Measurements from ENCODE around the gene CDK6.

The CDK6 gene

DNA sequence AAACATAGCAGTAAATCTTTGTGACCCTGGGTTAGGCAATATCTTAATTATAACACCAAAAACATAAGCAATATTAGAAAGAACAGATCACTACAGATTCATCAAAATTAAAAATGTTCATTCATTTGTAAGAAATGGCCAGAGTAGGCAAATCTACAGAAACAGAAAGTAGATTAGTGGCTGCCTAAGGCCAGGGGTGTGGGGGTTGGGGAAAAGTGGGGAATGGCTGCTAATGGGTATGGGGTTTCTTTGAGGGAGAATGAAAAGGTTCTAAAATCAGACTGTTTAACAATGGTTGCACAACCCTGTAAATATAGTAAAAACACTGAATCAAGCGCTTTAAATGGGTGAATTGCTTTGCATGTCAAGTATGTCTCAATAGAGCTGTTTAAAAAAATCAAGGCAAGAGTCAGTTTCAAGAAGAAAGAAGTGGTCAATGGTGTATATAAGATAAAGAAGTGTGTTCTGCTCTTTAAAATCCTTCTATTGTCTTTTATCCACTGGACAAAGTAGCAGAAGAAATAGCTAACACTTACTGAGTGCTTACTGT lies 42.6 kb downstream of the CDK6 start:
- DNase-seq (ENCODE audit: low read depth): no peak

DNA sequence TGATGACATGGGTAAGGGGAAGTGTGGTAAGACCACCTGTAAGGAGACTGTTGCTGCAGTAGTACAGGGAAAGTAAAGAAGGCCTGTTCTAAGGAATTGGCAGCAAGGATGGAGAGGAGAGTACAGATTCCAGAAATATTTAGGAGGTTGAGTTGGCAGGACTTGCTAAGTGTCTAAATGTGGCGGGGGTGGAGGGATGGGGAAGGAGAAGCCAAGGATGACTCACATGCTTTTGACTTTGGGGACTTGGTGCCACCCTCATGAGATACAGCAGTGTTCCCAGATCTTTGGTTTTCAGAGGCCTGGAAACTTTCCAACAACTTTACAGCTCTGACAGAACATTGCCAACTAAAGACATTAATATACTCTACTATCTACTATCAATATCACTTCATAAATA lies 45.4 kb downstream of the CDK6 start:
- no peak for DNase-seq (ENCODE audit: low read depth)

DNA sequence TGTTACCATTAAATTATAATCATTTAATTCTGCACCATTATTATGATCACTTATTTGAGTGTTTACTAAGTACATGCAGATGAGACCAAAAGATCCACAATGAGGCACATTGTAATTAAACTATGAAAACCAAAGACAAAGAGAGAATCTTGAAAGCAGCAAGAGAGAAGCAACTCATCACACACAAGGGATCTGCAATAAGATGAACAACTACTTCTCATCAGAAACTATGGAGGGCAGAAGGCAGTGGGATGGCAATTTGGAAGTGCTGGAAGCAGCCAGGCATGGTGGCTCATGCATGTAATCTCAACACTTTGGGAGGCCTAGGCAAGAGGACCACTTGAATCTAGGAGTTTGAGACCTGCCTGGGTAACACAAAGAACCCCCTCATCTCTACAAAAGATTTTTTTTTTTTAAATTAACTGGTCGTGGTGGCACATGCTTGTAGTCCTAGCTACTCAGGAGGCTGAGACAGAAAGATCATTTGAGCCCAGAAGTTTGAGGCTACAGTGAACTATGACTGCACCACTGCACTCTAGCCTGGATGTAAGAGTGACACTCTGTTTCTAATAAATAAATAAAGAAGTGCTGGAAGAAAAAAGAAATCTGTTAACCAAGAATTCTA lies 47.7 kb downstream of the CDK6 start:
- no peak for DNase-seq (ENCODE audit: low read depth)

DNA sequence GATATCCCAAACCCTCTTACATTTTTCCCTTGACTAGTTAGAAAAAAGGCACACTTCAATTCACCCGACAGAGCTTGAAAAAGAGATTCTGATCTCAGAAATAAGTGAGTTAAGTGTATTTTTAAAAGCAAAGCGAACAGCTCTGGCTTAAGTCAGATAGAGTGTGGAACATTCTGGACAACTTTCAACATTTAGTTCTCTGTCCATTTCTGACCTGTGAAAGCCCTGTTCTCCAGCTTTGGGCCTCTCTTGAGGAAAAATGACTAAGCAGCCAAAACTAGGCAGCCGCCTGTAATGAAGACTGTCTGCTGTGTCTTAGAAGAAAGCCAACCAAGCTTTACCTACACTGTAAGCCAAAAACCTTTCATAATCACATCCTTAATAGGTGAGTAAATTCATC lies 50.5 kb downstream of the CDK6 start:
- no peak for DNase-seq (ENCODE audit: low read depth)

DNA sequence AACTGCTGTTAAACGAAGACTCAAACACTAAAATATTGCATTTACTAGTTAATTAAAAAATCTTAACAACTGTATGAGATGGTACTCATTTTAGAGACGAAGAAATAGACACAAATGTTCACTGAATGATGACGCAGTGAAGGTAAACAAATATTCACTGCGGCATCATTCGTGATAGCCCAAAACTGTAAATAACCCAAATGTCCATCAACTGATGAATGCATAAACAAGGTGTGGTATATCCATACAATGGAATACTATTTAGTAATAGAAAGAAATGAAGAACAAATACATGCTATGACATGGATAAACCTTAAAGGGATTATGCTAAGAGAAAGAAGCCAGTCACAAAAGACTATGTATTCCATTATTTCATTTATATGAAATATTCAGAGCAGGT lies 51.4 kb downstream of the CDK6 start:
- no peak for DNase-seq (ENCODE audit: low read depth)

DNA sequence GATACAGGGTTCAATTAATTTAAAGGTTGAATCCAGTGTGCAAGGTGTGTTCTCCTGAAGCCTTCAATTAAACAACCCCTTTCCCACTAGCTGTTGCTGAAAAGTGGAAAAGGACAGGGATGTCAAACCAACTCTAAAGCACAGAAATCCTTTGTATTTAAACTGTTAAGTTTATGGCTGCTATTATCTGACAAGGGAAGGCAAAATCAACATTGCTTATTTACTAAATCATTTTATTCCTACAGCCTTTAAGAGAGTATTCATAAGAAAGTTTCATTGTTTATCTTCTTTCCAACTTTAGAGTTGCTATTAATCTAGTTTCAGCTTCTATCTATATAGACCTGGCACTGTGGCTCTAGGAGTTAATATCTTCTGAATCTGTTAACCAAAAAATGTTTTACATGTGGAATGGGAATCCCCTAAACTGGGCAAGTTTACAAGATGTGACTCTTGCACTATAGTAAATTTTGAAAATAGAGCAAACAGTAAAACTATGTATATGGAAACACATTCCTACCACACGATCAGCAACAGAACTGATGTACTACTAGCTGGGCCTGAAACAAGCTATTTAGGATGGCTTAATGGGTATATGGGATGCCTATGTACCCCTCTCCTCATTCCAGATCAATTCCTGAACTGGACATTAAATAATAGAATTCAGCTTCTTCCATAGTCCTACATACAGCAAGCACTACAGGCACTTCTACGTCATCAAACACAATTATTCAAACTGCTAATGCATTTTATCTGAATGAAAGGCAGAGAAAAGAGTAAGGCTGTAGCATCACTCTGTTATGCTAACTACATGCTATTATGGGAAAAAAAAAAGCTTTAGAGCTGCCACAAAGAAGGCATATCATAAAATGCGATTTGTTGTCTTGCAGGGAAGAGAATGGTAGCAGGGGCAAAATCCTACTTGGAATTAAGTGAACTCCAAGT lies 52.8 kb downstream of the CDK6 start:
- DNase-seq (ENCODE audit: low read depth): no peak

DNA sequence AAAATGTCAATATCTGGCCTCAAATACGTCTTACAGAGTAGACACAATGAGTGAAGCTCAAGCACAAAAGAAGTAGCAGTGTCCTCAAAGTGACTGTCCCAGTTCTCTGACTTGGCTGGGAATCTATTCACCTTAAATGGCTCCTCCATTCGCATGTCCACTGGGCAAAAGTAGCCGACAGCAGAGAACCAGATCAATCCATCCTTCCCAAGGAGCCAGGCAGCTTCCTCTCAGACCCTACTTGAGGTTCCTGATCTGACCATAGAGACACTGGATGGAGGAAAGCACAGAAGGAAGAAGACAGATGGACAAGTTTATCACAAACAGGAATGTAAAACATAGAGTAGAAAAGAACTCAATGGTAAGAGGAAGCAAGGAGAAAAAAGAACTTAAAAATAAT lies 53.5 kb downstream of the CDK6 start:
- no peak for DNase-seq (ENCODE audit: low read depth)

DNA sequence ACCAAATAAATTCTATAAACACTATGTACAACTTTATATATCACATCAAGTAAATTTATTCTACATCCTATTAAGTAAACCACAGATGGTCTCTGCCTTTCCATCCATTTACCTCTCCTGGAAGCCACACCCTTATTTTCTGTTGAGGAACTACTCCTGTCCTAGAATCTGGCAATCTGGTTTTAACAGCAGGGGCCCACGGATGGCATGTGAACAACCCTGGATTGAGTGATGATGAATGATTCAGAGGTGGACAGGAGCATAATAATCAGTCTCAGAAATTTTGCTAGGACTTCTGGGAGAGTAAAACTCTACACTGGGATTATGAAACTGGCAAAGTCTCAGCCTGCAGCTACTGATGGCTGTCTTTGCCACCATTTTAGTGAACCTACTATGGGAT lies 54.1 kb downstream of the CDK6 start:
- DNase-seq (ENCODE audit: low read depth): no peak

DNA sequence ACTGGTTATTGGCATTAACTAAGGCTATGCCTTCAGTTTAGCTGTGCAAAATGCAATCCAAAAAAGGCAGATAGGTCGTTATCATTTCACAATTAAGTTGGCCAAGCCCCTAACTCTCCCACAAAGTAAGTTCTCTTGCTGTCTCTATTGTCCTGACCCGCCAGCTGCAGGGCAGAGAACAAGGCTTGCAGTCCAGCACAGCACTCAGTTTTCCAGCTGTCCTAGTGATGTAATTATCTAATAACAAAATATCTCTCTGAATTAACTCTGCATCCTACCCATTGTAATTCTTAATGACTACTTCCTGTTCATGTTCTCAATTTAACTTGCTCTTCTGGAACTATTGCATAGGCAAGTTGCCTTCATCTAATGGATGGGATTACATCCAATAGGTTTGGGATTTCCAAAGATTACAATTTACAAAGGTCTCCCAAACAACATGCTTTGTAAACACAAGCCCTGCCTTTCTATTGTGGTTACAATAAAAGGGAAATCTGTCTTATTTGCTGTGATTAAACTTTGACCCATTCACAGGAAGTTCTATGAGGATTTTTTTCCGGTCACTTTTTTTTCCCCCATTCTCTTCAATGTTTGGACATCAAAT lies 55.2 kb downstream of the CDK6 start:
- no peak for DNase-seq (ENCODE audit: low read depth)

DNA sequence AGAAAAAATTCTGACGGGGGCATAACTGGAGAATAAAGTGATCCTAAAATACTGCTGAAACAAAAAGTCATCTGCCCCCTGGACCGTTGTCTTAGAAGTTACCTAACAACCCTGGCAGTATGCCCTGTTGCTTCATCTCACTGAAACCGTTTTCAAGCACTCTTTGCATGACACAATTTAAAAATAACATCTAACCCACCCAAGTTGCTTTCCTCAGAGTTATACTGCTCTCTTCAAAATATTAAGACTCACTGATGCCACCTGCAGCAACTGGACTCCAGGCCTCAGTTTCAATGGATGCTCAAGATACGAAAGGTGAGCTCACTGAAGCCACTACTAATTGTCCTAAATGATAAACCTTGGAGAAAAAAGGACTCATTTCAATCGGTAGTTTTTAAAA lies 57.4 kb downstream of the CDK6 start:
- DNase-seq (ENCODE audit: low read depth): no peak

DNA sequence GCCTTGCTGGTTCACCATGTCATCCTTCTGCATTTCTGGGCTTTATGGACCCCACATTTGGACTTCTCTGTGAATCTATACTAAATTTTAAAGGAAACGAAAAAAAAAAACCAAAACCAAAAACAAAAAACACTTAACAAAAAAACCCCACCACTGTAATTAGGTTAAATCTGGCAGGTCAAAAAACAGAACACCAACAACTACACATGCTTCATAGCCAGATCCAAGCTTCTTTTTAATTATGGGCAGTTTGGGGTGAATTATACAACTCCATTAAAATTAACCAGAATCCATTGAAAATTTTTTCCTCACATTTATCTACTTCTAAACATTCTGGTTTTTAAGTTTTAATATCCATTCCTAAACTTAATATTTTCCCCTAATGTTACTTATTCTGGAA lies 58.4 kb downstream of the CDK6 start:
- DNase-seq (ENCODE audit: low read depth): no peak

DNA sequence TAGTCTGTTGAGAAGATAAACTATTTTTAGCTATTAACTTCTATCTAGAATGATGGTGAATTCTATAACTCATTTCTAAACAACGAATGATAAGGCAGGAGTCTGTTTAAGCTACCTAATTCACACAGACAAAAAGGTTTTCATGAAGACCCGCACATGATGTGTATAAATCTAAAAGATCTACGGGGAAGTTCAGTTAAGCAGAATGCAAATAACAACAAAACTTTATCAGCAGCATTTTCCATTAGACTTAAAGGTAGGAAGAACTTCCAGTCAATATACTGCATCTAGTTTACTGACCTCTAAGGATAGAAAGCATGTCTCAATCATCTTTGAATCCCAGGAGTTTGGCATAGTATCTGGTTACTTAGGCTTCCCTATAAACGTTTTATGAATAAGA lies 62.6 kb downstream of the CDK6 start:
- DNase-seq (ENCODE audit: low read depth): no peak

DNA sequence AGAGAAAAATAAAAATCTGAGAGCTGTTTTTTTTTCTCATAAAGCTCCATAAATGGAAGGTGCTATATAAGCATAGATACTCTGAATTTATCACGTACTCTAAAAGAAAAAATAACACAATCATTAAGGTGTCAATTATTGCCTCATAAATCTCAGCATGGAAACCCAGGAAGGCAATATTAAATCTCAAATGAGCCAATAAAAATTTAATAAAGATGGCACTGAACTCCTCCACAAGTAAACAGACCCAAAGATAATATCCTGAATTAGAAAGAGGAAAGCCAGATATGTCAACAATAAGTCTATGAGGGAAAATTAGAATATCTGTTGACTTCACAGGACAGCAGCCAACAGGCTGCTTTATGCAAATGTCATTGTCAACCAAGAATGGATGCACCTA lies 66.5 kb downstream of the CDK6 start:
- no peak for DNase-seq (ENCODE audit: low read depth)

DNA sequence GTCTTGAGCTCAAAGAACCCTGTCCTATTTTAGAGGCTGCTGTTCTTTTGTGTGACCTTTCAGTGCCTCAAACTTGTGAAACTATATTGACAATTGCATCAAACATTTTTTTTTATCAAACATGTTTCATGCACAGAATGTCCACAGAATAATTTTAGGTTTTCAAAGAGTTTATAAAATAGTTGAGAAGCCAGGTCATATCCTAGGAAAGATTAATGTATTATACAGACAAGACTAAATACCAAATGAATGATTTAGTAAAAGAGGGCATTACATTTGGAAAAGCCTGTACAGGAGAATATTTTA lies 67.0 kb downstream of the CDK6 start:
- no peak for DNase-seq (ENCODE audit: low read depth)

DNA sequence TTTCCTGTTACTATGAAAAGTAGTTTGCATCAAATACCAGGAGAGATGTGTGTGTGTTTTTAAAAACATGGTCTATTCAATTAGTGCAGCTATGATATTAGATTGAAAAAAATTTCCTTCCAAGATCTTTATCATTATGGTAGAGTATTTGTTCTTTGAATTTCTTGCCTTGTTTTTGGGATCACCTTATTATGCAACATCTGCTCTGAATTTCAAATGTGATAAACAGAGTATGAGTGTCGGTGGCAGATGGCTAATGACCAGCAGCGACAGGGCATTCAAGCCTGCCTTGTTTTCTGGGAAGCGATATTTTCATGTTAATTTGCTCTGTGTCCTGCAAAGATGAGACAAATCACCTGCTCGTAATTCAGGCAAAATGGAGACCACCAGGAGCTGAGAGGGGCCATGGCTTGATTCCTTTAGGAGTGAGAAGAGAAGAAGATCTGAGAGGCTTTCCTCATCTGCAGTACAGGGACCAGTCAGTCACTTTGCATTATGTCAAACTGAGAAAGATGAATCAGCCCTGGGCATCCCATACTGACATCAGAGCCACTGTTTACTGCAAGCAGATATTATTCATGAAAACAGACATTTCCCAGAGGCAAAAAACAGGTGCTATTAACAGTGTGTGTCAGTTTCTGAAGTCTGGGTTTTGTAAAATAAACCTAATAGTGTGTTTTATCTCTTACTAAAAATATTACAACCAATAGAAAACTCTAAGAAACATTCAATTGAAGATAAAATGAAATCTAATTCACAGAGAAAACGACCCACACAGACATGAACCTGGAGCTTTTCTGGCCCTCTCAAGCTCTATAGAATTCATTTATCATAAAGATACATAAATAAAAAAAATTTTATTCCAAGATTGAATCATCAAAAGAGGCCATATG lies 67.6 kb downstream of the CDK6 start:
- DNase-seq (ENCODE audit: low read depth): no peak

DNA sequence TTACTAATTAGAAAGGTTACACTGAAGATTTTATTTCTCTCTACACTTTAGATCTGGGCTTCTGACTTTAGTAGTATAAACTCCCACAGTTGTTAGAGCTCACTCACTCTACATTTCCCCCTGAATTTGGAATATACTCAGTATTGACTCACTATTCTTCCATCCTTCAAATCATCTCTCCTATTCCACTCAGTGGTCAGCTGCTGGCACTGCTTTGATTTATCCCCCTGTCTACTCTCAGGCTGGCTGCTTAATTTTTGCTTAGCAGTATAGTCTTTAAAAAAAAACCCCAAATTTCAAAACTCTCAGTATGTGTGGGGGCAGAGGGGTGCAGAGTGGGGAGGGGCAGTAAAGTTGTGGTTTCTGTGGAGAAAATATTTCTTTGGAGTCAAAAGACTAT lies 68.9 kb downstream of the CDK6 start:
- DNase-seq (ENCODE audit: low read depth): no peak

DNA sequence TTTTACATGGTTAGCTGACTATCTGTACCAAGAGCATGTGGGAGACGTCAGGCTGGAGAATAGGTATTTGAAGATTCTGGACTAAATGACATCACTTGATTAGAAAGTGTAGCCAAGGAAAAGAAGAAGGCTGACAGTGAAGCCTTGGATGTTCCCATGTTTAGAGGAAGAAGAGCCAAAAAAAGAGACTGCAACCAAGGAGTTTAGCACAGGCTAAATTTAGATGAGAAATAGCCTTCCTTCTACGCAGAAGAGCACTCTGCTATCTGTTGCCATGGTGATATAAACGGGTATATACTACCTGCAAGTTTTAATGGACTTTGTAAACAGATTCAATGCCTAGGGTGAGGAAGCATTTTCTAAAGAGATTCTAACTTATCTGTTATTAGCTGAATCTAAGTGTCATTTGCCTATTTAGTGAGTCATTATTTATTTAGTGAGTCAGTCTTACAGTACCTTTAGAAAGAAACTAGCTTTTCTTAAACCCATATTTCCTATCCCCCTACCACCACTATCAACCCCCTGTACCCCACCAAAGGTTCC lies 69.8 kb downstream of the CDK6 start:
- no peak for DNase-seq (ENCODE audit: low read depth)

DNA sequence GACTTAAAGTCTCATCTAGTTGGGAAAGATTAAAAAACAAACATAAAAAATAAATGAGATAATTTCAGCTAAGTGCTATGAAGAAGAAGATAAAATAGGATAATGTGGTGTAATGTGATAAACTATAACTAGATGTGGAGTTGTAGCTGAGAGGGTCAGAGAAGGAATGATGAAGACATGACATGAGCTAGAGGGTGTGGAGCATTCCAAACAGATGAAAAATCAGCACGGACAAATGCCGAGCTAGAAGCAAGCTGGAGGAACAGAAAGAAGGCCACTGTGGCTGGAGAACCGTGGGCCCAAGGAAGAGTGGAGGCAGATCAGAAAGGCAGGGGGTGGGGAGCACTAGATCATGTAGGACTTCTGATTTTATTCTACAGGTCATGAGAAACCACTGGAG lies 70.6 kb downstream of the CDK6 start:
- DNase-seq (ENCODE audit: low read depth): no peak

DNA sequence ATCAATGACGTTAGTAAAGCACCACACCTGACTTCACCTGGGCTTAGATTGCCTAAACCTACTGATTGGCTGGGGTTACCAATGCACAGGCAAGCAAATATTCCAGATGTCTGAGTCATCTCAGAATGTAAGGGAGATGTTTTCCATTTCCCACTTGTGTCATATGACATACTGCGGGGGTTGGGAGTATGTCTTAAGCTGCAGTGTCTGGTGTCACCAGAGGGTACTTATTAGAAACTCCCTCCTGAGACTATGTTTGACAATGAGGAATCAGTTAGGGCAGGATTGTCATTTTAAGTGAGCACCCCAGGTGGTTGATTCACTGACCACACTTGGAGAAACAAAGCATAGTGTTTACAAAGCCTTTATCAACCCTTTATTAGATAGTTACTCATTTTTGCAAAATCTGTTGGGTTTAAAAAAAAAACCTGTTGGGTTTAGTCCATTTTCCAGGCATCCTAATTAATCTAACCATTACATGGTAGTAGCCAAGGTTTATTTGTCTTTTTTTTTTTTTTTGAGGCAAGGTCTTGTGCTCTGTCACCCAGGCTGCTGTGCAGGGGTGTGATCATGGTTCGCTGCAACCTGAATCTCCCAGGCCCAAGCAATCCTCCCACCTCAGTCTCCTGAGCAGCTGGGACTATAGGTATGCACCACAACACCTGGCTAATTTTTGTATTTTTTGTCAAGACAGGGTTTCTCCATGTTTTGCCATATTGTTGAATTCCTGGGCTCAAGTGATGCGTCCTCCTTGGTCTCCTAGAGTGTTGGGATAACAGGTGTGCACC lies 72.5 kb downstream of the CDK6 start:
- DNase-seq (ENCODE audit: low read depth): no peak

DNA sequence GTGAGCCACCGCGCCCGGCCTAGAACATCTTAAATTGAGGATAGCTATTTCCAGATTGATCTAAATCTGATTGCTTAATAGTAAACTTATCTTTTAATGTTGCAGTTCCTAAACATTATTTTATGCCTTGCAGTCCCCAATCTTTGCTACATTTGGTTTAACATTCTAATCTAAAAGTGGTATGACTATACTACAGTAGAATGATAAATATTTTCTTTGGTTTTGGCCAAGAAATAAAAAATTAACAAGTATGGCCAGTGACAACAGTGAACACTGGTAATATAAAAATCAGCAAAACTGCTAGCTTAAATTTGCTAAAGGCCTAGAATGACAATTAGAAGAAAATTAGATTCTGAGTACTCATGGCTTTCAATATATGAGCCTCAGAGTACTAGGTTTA lies 73.5 kb downstream of the CDK6 start:
- DNase-seq (ENCODE audit: low read depth): no peak
